K562 (cell line): Measurements from ENCODE around the gene ATAD5. TPM values are rescaled to one million over a fixed set of nuclear protein-coding genes. Genes with fewer than 3 reads are reported as not detected.

Source experiments
- BRCA1 ChIP-seq, 2 experiments: fragments of 450-650 bp in 1 of 2; sonication (generic) in 1 of 2; formaldehyde crosslinking in 1 of 2; IDR thresholded peaks; 2 replicates each; pipeline versions ENCODE4 v1.5.0 to v1.6.1; 2017 to 2020; ENCODE audit warnings: mild to moderate bottlenecking in 1 of 2, missing genetic modification reagents in 1 of 2
- CHD2 ChIP-seq: IDR thresholded peaks from 2 replicates; pipeline ENCODE4 v1.6.1; 2011; ENCODE audit warnings: low read depth, low read length
- CTBP1 ChIP-seq: fragments of 450-650 bp; IDR thresholded peaks from 2 replicates; pipeline ENCODE4 v1.6.1; 2016; ENCODE audit warnings: borderline replicate concordance
- IRF2 ChIP-seq: sonication (generic); formaldehyde crosslinking; IDR thresholded peaks from 2 replicates; pipeline ENCODE4 v1.8.1; 2022; ENCODE audit warnings: mild to moderate bottlenecking, missing genetic modification reagents
- KLF1 ChIP-seq: fragments of 450-650 bp; IDR thresholded peaks from 2 replicates; pipeline ENCODE4 v1.6.1; 2016; ENCODE audit warnings: missing genetic modification characterization, missing compliant biosample characterization
- NR0B1 ChIP-seq: fragments of 450-650 bp; IDR thresholded peaks from one replicate; pipeline ENCODE4 v1.6.1; 2018; ENCODE audit warnings: mild to moderate bottlenecking, moderate library complexity; ENCODE audit not compliant: partially characterized antibody
- PHF8 ChIP-seq: fragments of 200-600 bp; sonication (generic); IDR thresholded peaks from 2 replicates; pipeline ENCODE4 v1.6.1; 2012; ENCODE audit warnings: mixed run types, mild to moderate bottlenecking, inconsistent platforms, low read length, moderate library complexity, borderline replicate concordance
- PRPF4 ChIP-seq: fragments of 200-400 bp; formaldehyde crosslinking; IDR thresholded peaks from one replicate; pipeline ENCODE4 v1.6.1; 2017; ENCODE audit warnings: low read length, low read depth, mild to moderate bottlenecking; ENCODE audit not compliant: insufficient read depth, poor library complexity, severe bottlenecking
- RB1 ChIP-seq: fragments of 450-650 bp; IDR thresholded peaks from 2 replicates; pipeline ENCODE4 v1.6.1; 2017; ENCODE audit warnings: low read depth, mild to moderate bottlenecking
- SRSF7 ChIP-seq: fragments of 200-400 bp; formaldehyde crosslinking; optimal IDR thresholded peaks from 2 replicates; pipeline ENCODE3; 2017; ENCODE audit warnings: mild to moderate bottlenecking, low read depth, low read length
- STAG1 ChIP-seq: sonication (generic); formaldehyde crosslinking; IDR thresholded peaks from 2 replicates; pipeline ENCODE4 v1.5.0; 2020; ENCODE audit warnings: missing genetic modification reagents, borderline replicate concordance
- TEAD1 ChIP-seq, 2 experiments: fragments of 450-650 bp in 1 of 2; sonication (generic) in 1 of 2; formaldehyde crosslinking; IDR thresholded peaks; 2 replicates each; pipeline versions ENCODE4 v1.4.0 to v1.8.0; 2020 to 2022; ENCODE audit warnings: mild to moderate bottlenecking in 2 of 2, missing genetic modification reagents in 1 of 2
- U2AF1 ChIP-seq: fragments of 200-400 bp; formaldehyde crosslinking; optimal IDR thresholded peaks from 2 replicates; pipeline ENCODE3; 2017; ENCODE audit warnings: mild to moderate bottlenecking, low read depth, low read length, moderate library complexity
- ZBTB12 ChIP-seq: fragments of 250-450 bp; sonication (Bioruptor Pico); IDR thresholded peaks from 2 replicates; pipeline ENCODE4 v1.4.0; 2020
- ZNF280B ChIP-seq: fragments of 250-450 bp; sonication (Bioruptor Pico); IDR thresholded peaks from 2 replicates; pipeline ENCODE4 v1.5.1; 2021; ENCODE audit warnings: mild to moderate bottlenecking
- ZNF644 ChIP-seq: fragments of 200-800 bp; sonication (Bioruptor generic); IDR thresholded peaks from 2 replicates; pipeline ENCODE4 v1.6.1; 2016; ENCODE audit warnings: low read depth, missing genetic modification characterization, missing compliant biosample characterization
- ZNF668 ChIP-seq: fragments of 250-450 bp; sonication (Bioruptor Pico); IDR thresholded peaks from 2 replicates; pipeline ENCODE4 v1.8.0; 2022; ENCODE audit warnings: mild to moderate bottlenecking, inconsistent platforms
- polyA plus RNA-seq, 8 experiments: library from polyadenylated mRNA; depleted of rRNA in 4 of 8; stranded (reverse) in 5 of 8; unstranded in 3 of 8; fragments of >200 nt; fragmentation: Nextera tagmentation in 2 of 8; fragmentation: Illumina TruSeq in 1 of 8; extraction: Ambion mirVana in 2 of 8; extraction: Trizol in 1 of 8; gene quantifications; 2 replicates each; pipeline versions ENCODE4 v1.2.1 to v1.2.3, GENCODE V29; 2011 to 2014; ENCODE audit warnings: inconsistent platforms in 1 of 8, missing spikeins in 1 of 8
- total RNA-seq, 7 experiments: library from RNA; depleted of rRNA in 6 of 7; stranded (reverse); fragments of >200 nt in 6 of 7; fragmentation: Illumina TruSeq in 2 of 7; extraction: Trizol in 2 of 7; gene quantifications; 2 replicates each; pipeline versions ENCODE4 v1.2.1 to v1.2.3, GENCODE V29; 2011 to 2021; ENCODE audit warnings: low replicate concordance in 1 of 7
- TF ChIP-seq, protein P1 (sequence below): fragments of 450-650 bp; formaldehyde crosslinking; conservative IDR thresholded peaks from 2 replicates; pipeline ENCODE4 v1.4.0; 2022; ENCODE audit warnings: mild to moderate bottlenecking, missing genetic modification characterization
- TF ChIP-seq, protein P2 (sequence below): sonication (generic); formaldehyde crosslinking; IDR thresholded peaks from 2 replicates; pipeline ENCODE4 v1.8.1; 2022; ENCODE audit warnings: missing genetic modification reagents

Gene ATAD5
- total and polyA plus RNA-seq, 9 of the 15 experiments (the other 6 are each of a cell fraction or from before 2014, with no cell fraction given): 4.6 to 25.6 (median 19.5) TPM

GRCh38 chr17:30831663-30832437 is at the start of gene ATAD5 (continued):
- TF ChIP-seq CHD2: 0 out of 2 replicates have a peak, but pooled peaks have one; percentile 9
- TF ChIP-seq, protein P1, sequence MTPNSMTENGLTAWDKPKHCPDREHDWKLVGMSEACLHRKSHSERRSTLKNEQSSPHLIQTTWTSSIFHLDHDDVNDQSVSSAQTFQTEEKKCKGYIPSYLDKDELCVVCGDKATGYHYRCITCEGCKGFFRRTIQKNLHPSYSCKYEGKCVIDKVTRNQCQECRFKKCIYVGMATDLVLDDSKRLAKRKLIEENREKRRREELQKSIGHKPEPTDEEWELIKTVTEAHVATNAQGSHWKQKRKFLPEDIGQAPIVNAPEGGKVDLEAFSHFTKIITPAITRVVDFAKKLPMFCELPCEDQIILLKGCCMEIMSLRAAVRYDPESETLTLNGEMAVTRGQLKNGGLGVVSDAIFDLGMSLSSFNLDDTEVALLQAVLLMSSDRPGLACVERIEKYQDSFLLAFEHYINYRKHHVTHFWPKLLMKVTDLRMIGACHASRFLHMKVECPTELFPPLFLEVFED (CRISPR knock-in tag): no peak
- TF ChIP-seq NR0B1: no peak
- TF ChIP-seq CTBP1: peak; percentile 28; the same call in 1 of the 2 replicates
- TF ChIP-seq ZNF644: no peak
- no peak for TF ChIP-seq SRSF7
- no peak for TF ChIP-seq ZBTB12 (CRISPR knock-in tag)
- TF ChIP-seq IRF2 (CRISPR knock-in tag): no peak
- TF ChIP-seq, protein P2, sequence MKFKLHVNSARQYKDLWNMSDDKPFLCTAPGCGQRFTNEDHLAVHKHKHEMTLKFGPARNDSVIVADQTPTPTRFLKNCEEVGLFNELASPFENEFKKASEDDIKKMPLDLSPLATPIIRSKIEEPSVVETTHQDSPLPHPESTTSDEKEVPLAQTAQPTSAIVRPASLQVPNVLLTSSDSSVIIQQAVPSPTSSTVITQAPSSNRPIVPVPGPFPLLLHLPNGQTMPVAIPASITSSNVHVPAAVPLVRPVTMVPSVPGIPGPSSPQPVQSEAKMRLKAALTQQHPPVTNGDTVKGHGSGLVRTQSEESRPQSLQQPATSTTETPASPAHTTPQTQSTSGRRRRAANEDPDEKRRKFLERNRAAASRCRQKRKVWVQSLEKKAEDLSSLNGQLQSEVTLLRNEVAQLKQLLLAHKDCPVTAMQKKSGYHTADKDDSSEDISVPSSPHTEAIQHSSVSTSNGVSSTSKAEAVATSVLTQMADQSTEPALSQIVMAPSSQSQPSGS (CRISPR knock-in tag): no peak
- TF ChIP-seq KLF1: no peak
- no peak for TF ChIP-seq ZNF280B
- no peak for TF ChIP-seq BRCA1 (IDR thresholded peaks at IDR 0.05)
- no peak for TF ChIP-seq BRCA1 (CRISPR knock-in tag; IDR thresholded peaks at IDR 0.05)
- no peak for TF ChIP-seq ZNF668 (CRISPR knock-in tag)
- TF ChIP-seq PRPF4: no peak
- TF ChIP-seq STAG1: no peak
- TF ChIP-seq TEAD1 (CRISPR knock-in tag; IDR thresholded peaks at IDR 0.05): peak in 1 of 2 experiments; percentile 79; a peak in 2 of 4 replicates
- no peak for TF ChIP-seq U2AF1
- TF ChIP-seq PHF8: peak; percentile 91
- peak; percentile 94 for TF ChIP-seq RB1
